GM08714 (cell line): ENCODE results near the gene MID2.
"Not testable (repeated sequence)": the region's sequence is repeated elsewhere in the genome, so short reads cannot be mapped to it uniquely, and the experiment has no call there.

ENCODE experiments used
- H3K4me3 ChIP-seq: fragments of 200-500 bp; sonication (Bioruptor generic); 2 replicates; pipeline ENCODE4 v1.5.1; 2014; ENCODE audit warnings: mild to moderate bottlenecking, low read length, inconsistent platforms
- ZNF274 ChIP-seq: IDR thresholded peaks from 2 replicates; pipeline ENCODE4 v1.6.1; 2012; ENCODE audit warnings: mild to moderate bottlenecking, low read depth, low read length

MID2 gene

GRCh38 chrX:107825698-107826237 is at the start of gene MID2:
MID2 (plus strand) TSS chrX:107825866; CDS start chrX:107826427, 561 bp downstream.
- peak within 1 kb of the TSS; percentile 10; the same call in 1 of the 2 replicates for H3K4me3 ChIP-seq

GRCh38 chrX:107776649-107777535 is 48.8 kb upstream of the MID2 start:
- no peak for TF ChIP-seq ZNF274
- H3K4me3 ChIP-seq, result peak overlapping the region; percentile 1; the same call in 1 of the 2 replicates

More at GRCh38 chrX:107825698-107826237, at the start of gene MID2:
- TF ChIP-seq ZNF274, result no peak

GRCh38 chrX:107777536-107777832 is 48.2 kb upstream of the MID2 start, which contains the start of gene NCBP2L:
NCBP2L (plus strand) TSS chrX:107777733; CDS start chrX:107794221, 16,488 bp downstream.
- peak within 1 kb of the TSS; percentile 1; the same call in 1 of the 2 replicates for H3K4me3 ChIP-seq
- no peak for TF ChIP-seq ZNF274

- TF ChIP-seq ZNF274, result no peak
- H3K4me3 ChIP-seq, result no peak overlapping the region
These were observed 45.1 kb upstream of the MID2 start for GRCh38 chrX:107780525-107780924.

GRCh38 chrX:107787827-107788226 is 37.8 kb upstream of the MID2 start:
- no peak overlapping the region for H3K4me3 ChIP-seq
- TF ChIP-seq ZNF274, result no peak

GRCh38 chrX:107804427-107804826 is 21.2 kb upstream of the MID2 start:
- TF ChIP-seq ZNF274, result no peak

GRCh38 chrX:107805179-107805578 is 20.5 kb upstream of the MID2 start:
- no peak overlapping the region for H3K4me3 ChIP-seq
- TF ChIP-seq ZNF274, result no peak

More at GRCh38 chrX:107804427-107804826, 21.2 kb upstream of the MID2 start:
- H3K4me3 ChIP-seq, result no peak overlapping the region

- H3K4me3 ChIP-seq, result not testable (repeated sequence)
These were observed 15.6 kb upstream of the MID2 start for GRCh38 chrX:107810053-107810452.

- no peak overlapping the region for H3K4me3 ChIP-seq
- no peak for TF ChIP-seq ZNF274
These were observed 6.7 kb upstream of the MID2 start for GRCh38 chrX:107818900-107819521.

- H3K4me3 ChIP-seq, result no peak overlapping the region
- no peak for TF ChIP-seq ZNF274
These were observed 2.6 kb upstream of the MID2 start for GRCh38 chrX:107823042-107823441.

- no peak for TF ChIP-seq ZNF274
These were observed 2.2 kb upstream of the MID2 start for GRCh38 chrX:107823456-107823855.

GRCh38 chrX:107826238-107827029 is 768 bp downstream of the MID2 start:
- TF ChIP-seq ZNF274, result no peak
- H3K4me3 ChIP-seq, result 0 out of 2 replicates have a peak overlapping the region, but pooled peaks have one; percentile 10

More at GRCh38 chrX:107823456-107823855, 2.2 kb upstream of the MID2 start:
- H3K4me3 ChIP-seq, result no peak overlapping the region

- TF ChIP-seq ZNF274, result no peak
- no peak overlapping the region for H3K4me3 ChIP-seq
These were observed 1.6 kb downstream of the MID2 start for GRCh38 chrX:107827030-107827831.
